Bronchial epithelial cell (primary cell): Measurements from ENCODE around the gene KIF3C. TPM values are rescaled to one million over a fixed set of nuclear protein-coding genes. Genes with fewer than 3 reads are reported as not detected.
A peak's percentile ranks its signal among the peaks of the same experiment; 100 is the strongest.
"Not testable (repeated sequence)": the region's sequence is repeated elsewhere in the genome, so short reads cannot be mapped to it uniquely, and the experiment has no call there.

Experiments
- DNase-seq: peaks from one replicate; pipeline ENCODE4 v3.0.0-alpha.2; 2010; ENCODE audit warnings: low read depth
- FAIRE-seq: peaks from 2 replicates; lab custom pipeline; 2011; peaks lifted over from hg19 to GRCh38; lab: Jason Lieb, UNC
- H3K27me3 ChIP-seq: 2 replicates; pipeline ENCODE4 v1.5.1; 2011; ENCODE audit warnings: low read length; ENCODE audit not compliant: control insufficient read depth, insufficient read depth
- H3K36me3 ChIP-seq: 2 replicates; pipeline ENCODE4 v1.5.1; 2011; ENCODE audit warnings: low read length; ENCODE audit not compliant: control insufficient read depth, insufficient read depth
- H3K4me3 ChIP-seq: 2 replicates; pipeline ENCODE4 v1.5.1; 2011; ENCODE audit warnings: mild to moderate bottlenecking, low read depth, low read length, control low read depth
- CTCF ChIP-seq: IDR thresholded peaks from 2 replicates; pipeline ENCODE4 v1.5.1; 2011; ENCODE audit warnings: mild to moderate bottlenecking, moderate library complexity, low read length, control low read depth, inconsistent platforms; ENCODE audit not compliant: insufficient read depth, severe bottlenecking
- total RNA-seq: library from RNA; depleted of rRNA; stranded (reverse); fragments of >200 nt; gene quantifications from 2 replicates; pipeline ENCODE4 v1.2.1, GENCODE V29; 2014

Gene KIF3C
- total RNA-seq, 1 donor from 2014 or later = 1.6 TPM

DNA sequence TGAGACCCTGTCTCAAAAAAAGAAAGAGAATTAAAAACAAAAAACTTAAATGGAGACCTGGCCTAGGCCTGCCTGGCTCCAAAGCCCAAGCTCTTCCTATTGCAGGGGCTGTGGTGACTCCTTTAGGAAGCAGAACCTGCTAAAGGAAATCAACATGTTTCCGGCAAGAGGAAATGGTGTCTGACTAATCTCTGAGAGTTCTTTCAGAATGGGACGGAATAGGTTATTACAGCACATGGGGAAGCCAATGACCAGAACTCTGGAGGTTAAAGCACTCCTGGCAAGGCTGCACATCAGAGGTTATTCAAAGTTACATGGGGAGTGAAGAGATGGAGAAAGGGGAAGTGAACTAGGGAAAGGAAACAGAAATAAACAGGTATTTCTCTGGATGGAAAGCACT is 21.4 kb downstream of the KIF3C start:
- Histone ChIP-seq H3K36me3 (peaks cover 3% of the 10 kb centered on the region), H3K27me3 (no peaks in the 10 kb centered on the region), H3K4me3 (no peak overlapping the region)
- FAIRE-seq (no peak), DNase-seq (peak; percentile 72)
- TF ChIP-seq CTCF = no peak

DNA sequence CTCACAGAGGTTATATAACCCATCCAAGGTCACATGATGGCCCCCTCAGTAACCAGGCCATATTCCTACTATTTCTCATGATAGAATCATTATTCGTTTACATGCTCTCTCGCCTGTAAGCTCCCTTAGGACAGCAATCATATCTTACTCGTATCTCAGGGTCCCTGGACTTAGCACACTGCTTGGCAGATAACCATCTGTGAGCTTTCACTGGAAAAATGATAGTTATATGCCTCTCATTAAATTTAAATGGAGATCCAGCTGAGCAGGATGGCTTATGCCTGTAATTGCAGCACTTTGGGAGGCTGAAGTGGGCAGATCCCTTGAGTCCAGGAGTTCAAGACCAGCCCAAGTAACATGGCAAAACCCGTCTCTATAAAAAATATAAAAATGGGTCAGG is 21.9 kb downstream of the KIF3C start:
- no peak for FAIRE-seq

DNA sequence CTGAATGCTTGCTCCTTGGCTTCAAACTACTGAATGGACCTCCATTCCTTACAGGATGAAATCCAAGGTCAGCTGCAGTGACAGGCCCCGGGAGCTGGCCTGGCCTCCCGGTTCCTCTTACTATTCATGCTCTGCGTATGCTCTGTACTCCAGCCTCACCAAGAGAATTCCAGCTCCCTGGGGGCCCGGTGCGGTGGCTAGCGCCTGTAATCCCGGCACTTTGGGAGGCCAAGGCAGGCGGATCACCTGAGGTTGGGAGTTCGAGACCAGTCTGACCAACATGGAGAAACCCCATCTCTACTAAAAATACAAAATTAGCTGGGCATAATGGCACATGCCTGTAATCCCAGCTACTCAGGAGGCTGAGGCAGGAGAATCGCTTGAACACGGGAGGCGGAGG is 23.7 kb downstream of the KIF3C start:
- H3K27me3 ChIP-seq, FAIRE-seq, H3K36me3 ChIP-seq, H3K4me3 ChIP-seq, DNase-seq: not testable (repeated sequence)

More for the DNA sequence above, 21.9 kb downstream of the KIF3C start:
- Histone ChIP-seq H3K27me3 (no peaks in the 10 kb centered on the region), H3K4me3 (no peak overlapping the region), H3K36me3 (peaks cover 3% of the 10 kb centered on the region)
- no peak for DNase-seq
- TF ChIP-seq CTCF = no peak

DNA sequence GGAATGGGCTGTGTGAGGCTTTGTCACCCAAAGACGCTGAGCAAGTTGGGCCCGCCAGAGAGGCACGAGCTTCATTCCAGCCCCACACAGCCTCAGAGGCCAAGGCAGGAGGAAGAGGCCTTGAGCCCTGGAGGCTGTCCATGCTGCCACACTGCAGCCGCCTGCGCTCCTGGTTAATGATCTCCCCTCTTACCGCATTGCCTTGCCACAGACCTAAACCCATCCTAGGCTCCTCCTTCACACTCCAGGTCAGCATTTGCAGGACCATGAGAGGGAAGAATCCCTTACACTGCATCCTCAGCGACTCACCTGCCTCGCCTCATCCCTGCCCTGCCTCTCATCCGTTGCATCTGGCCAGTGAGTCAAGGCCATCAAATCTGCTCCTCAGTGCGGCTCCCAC is 24.6 kb downstream of the KIF3C start:
- FAIRE-seq = no peak
- no peak for TF ChIP-seq CTCF

GRCh38 chr2:25955869-25956535 is 26.3 kb downstream of the KIF3C start:
- DNase-seq = no peak
- H3K36me3 ChIP-seq = peaks cover 3% of the 10 kb centered on the region
- no peaks in the 10 kb centered on the region for H3K27me3 ChIP-seq
- H3K4me3 ChIP-seq = no peak overlapping the region
- TF ChIP-seq CTCF = peak; percentile 21
- FAIRE-seq = no peak

More for the DNA sequence above, 24.6 kb downstream of the KIF3C start:
- Histone ChIP-seq H3K4me3 (no peak overlapping the region), H3K27me3 (no peaks in the 10 kb centered on the region), H3K36me3 (peaks cover 3% of the 10 kb centered on the region)
- DNase-seq = no peak

- H3K27me3 ChIP-seq = no peaks in the 10 kb centered on the region
- DNase-seq (no peak), FAIRE-seq (no peak)
- H3K36me3 ChIP-seq = peaks cover 3% of the 10 kb centered on the region
- no peak for TF ChIP-seq CTCF
- no peak overlapping the region for H3K4me3 ChIP-seq
Measured at GRCh38 chr2:25955036-25955435, 27.3 kb downstream of the KIF3C start.
